Measurements from ENCODE around the gene ZNRF1. TPM values are rescaled to one million over a fixed set of nuclear protein-coding genes. Genes with fewer than 3 reads are reported as not detected.

Gene ZNRF1
- total and polyA plus RNA-seq, 4 donors: 7.9 to 10.9 (median 9.2) TPM

- Histone ChIP-seq H3K27me3 (ENCODE audit: control insufficient read depth in 4 of 4, insufficient read depth in 4 of 4, low read length in 3 of 4) (no peaks in the 10 kb centered on the region), H3K4me1 (ENCODE audit: control insufficient read depth in 4 of 4, insufficient read depth in 4 of 4, low read length in 3 of 4) (peaks cover 0 to 16% (median 4%) of the 10 kb centered on the region in 4 donors), H3K27ac (ENCODE audit: low read depth in 1 of 2, low read length in 2 of 2) (no peak overlapping the region), H3K9ac (ENCODE audit: low read depth in 1 of 2, low read length in 2 of 2) (no peak overlapping the region), H3K36me3 (ENCODE audit: control insufficient read depth in 4 of 4, insufficient read depth in 3 of 4, low read depth in 1 of 4, low read length in 3 of 4) (peaks cover 0 to 3% (median 1%) of the 10 kb centered on the region in 4 donors), H3K4me3 (ENCODE audit: low read depth in 1 of 3, low read length in 3 of 3) (no peak overlapping the region), H3K9me3 (ENCODE audit: control insufficient read depth in 4 of 4, low read length in 3 of 4) (no peaks in the 10 kb centered on the region)
- no peak for TF ChIP-seq TAF1 (conservative IDR thresholded peaks at IDR 0.05)
- TF ChIP-seq YY1 (IDR thresholded peaks at IDR 0.05): no peak
- TF ChIP-seq REST (IDR thresholded peaks at IDR 0.05): no peak
- no peak for TF ChIP-seq SP1 (IDR thresholded peaks at IDR 0.05)
- peak; percentile 6 for TF ChIP-seq CTCF (IDR thresholded peaks at IDR 0.05; ENCODE audit: low read depth, low read length, missing input control)
- no peak for TF ChIP-seq HNF4G (IDR thresholded peaks at IDR 0.05)
- TF ChIP-seq ZBTB33 (IDR thresholded peaks at IDR 0.05): no peak
- peak in 1 of 2 donors; percentile 36 for TF ChIP-seq RAD21 (IDR thresholded peaks at IDR 0.05)
- TF ChIP-seq JUND (IDR thresholded peaks at IDR 0.05): no peak
- no peak for TF ChIP-seq FOXA2 (IDR thresholded peaks at IDR 0.05)
- no peak for TF ChIP-seq MAX (IDR thresholded peaks at IDR 0.05)
- TF ChIP-seq EGR1 (IDR thresholded peaks at IDR 0.05; ENCODE audit: low read depth in 2 of 2): no peak
- TF ChIP-seq NR2F2 (IDR thresholded peaks at IDR 0.05): no peak
- no peak for TF ChIP-seq ATF3 (IDR thresholded peaks at IDR 0.05)
- WGBS: 85% methylated on average over 6 of the region's 6 CpGs
- no peak for DNase-seq (ENCODE audit: low spot score)
These were observed 97.8 kb downstream of the ZNRF1 start for GRCh38 chr16:75096656-75097055.

GRCh38 chr16:75097191-75097761 is 98.5 kb downstream of the ZNRF1 start:
- H3K27me3 ChIP-seq (ENCODE audit: control insufficient read depth in 4 of 4, insufficient read depth in 4 of 4, low read length in 3 of 4): no peaks in the 10 kb centered on the region
- no peak for DNase-seq (ENCODE audit: low spot score)
- peaks cover 0 to 16% (median 4%) of the 10 kb centered on the region in 4 donors for H3K4me1 ChIP-seq (ENCODE audit: control insufficient read depth in 4 of 4, insufficient read depth in 4 of 4, low read length in 3 of 4)
- no peak overlapping the region for H3K9ac ChIP-seq (ENCODE audit: low read depth in 1 of 2, low read length in 2 of 2)
- no peak overlapping the region for H3K27ac ChIP-seq (ENCODE audit: low read depth in 1 of 2, low read length in 2 of 2)
- H3K4me3 ChIP-seq (ENCODE audit: low read depth in 1 of 3, low read length in 3 of 3): no peak overlapping the region
- WGBS: 96% methylated on average over 10 of the region's 10 CpGs
- H3K36me3 ChIP-seq (ENCODE audit: control insufficient read depth in 4 of 4, insufficient read depth in 3 of 4, low read depth in 1 of 4, low read length in 3 of 4): peaks cover 0 to 3% (median 1%) of the 10 kb centered on the region in 4 donors
- no peaks in the 10 kb centered on the region for H3K9me3 ChIP-seq (ENCODE audit: control insufficient read depth in 4 of 4, low read length in 3 of 4)
- TF ChIP-seq ZBTB33 (IDR thresholded peaks at IDR 0.05) (no peak), CTCF (IDR thresholded peaks at IDR 0.05; ENCODE audit: low read depth, low read length, missing input control) (no peak), REST (IDR thresholded peaks at IDR 0.05) (no peak), RXRA (IDR thresholded peaks at IDR 0.05) (no peak), FOXA1 (IDR thresholded peaks at IDR 0.05) (no peak)
